K562 (cell line): ENCODE measurements around the gene SH3BP2. TPM values are rescaled to one million over a fixed set of nuclear protein-coding genes. Genes with fewer than 3 reads are reported as not detected.
A peak's percentile ranks its signal among the peaks of the same experiment; 100 is the strongest.

Experiments
- ATAC-seq: fragments of 200-7000 bp; cut with Tn5 transposase; 3 replicates; pipeline ENCODE4 v1.9.1; 2020; ENCODE audit warnings: moderate library complexity
- BruUV-seq: library from RNA; stranded (reverse); fragments of 400-500 nt; replicated peaks from 2 replicates; lab custom pipeline; 2021; lab: Mats Ljungman, UMichigan
- CTCF ChIA-PET: fragments of 300-600 bp; formaldehyde crosslinking; extraction: SDS; loops from one replicate; lab custom pipeline; 2021; ENCODE audit warnings: low intra/inter-chr PET ratio; lab: Yijun Ruan, JAX
- POLR2A ChIA-PET: fragments of 300-600, 350-650 bp; sonication (Branson Sonifier 250); formaldehyde crosslinking; extraction: SDS; loops from one replicate; lab custom pipeline; 2021; ENCODE audit warnings: antibody characterized with exemption, inconsistent platforms; lab: Yijun Ruan, JAX
- DNase-seq, 4 experiments: peaks; one replicate each; pipeline versions ENCODE4 v3.0.0 to v3.0.0-alpha.2; 2011 to 2018; ENCODE audit warnings: low spot score in 3 of 4, mixed read lengths in 3 of 4; ENCODE audit errors: extremely low read depth in 1 of 4
- FAIRE-seq: peaks from 2 replicates; lab custom pipeline; 2011; peaks lifted over from hg19 to GRCh38; lab: Jason Lieb, UNC
- H2AFZ ChIP-seq: 2 replicates; pipeline ENCODE4 v1.6.0; 2011; ENCODE audit warnings: low read depth, low read length, control low read depth, inconsistent platforms
- H3K27ac ChIP-seq: fragments of 200-600 bp; 3 replicates; pipeline ENCODE4 v1.8.0; 2011; ENCODE audit warnings: low read depth, mild to moderate bottlenecking, control low read depth, inconsistent platforms, low read length, moderate library complexity, mixed read lengths; ENCODE audit errors: extremely low read depth
- H3K27me3 ChIP-seq, 2 experiments: fragments of 300-600 bp in 1 of 2; 2 replicates in 1 of 2; 3 replicates in 1 of 2; pipeline versions ENCODE4 v1.6.0 to v1.8.0; 2011; ENCODE audit warnings: inconsistent platforms in 2 of 2, low read length in 2 of 2, mild to moderate bottlenecking in 1 of 2, mixed read lengths in 1 of 2, moderate library complexity in 1 of 2; ENCODE audit not compliant: control insufficient read depth in 2 of 2, insufficient read depth in 2 of 2
- H3K36me3 ChIP-seq: fragments of 300-600 bp; 3 replicates; pipeline ENCODE4 v1.8.0; 2011; ENCODE audit warnings: mild to moderate bottlenecking, low read length, inconsistent platforms; ENCODE audit not compliant: control insufficient read depth, insufficient read depth
- H3K4me1 ChIP-seq, 2 experiments: fragments of 200-600 bp in 1 of 2; replicated peaks in 1 of 2; 2 replicates in 1 of 2; 3 replicates in 1 of 2; pipeline versions ENCODE4 v1.5.1 to v1.8.0; 2011; ENCODE audit warnings: inconsistent platforms in 2 of 2, low read length in 2 of 2, mild to moderate bottlenecking in 1 of 2, mixed read lengths in 1 of 2, moderate library complexity in 1 of 2; ENCODE audit not compliant: control insufficient read depth in 2 of 2, insufficient read depth in 2 of 2
- H3K4me2 ChIP-seq: 2 replicates; pipeline ENCODE4 v1.6.1; 2011; ENCODE audit warnings: low read length, control low read depth, inconsistent platforms, mixed read lengths; ENCODE audit not compliant: insufficient read depth
- H3K4me3 ChIP-seq: fragments of 200-600 bp; sonication (generic), shearing (Covaris generic); 2 replicates; pipeline ENCODE4 v1.5.1; 2016; ENCODE audit warnings: control low read depth, inconsistent platforms
- H3K79me2 ChIP-seq: fragments of 200-600 bp; 3 replicates; pipeline ENCODE4 v1.8.0; 2011; ENCODE audit warnings: low read length, inconsistent platforms; ENCODE audit not compliant: control insufficient read depth, insufficient read depth
- H3K9ac ChIP-seq, 2 experiments: 2 replicates each; pipeline versions ENCODE4 v1.6.0 to v1.6.1; 2011; ENCODE audit warnings: low read depth in 2 of 2, low read length in 2 of 2, control low read depth in 1 of 2, inconsistent platforms in 1 of 2, mild to moderate bottlenecking in 1 of 2, mixed read lengths in 1 of 2; ENCODE audit not compliant: insufficient read depth in 1 of 2
- H3K9me1 ChIP-seq: one replicate; pipeline ENCODE4 v1.6.0; 2011; ENCODE audit warnings: inconsistent platforms, mild to moderate bottlenecking, low read length, moderate library complexity; ENCODE audit not compliant: control insufficient read depth, insufficient read depth
- H3K9me3 ChIP-seq: replicated peaks from 2 replicates; pipeline ENCODE4 v1.5.1; 2011; ENCODE audit warnings: low read depth, low read length, inconsistent platforms; ENCODE audit not compliant: control insufficient read depth, insufficient read depth
- H4K20me1 ChIP-seq: replicated peaks from 2 replicates; pipeline ENCODE4 v1.6.1; 2011; ENCODE audit warnings: low read length, inconsistent platforms, mixed read lengths; ENCODE audit not compliant: control insufficient read depth, insufficient read depth
- CAMTA2 ChIP-seq: fragments of 250-450 bp; sonication (Bioruptor Pico); conservative IDR thresholded peaks from 2 replicates; pipeline ENCODE4 v1.5.1; 2022
- EHMT2 ChIP-seq: fragments of 450-650 bp; IDR thresholded peaks from 2 replicates; pipeline ENCODE4 v1.6.1; 2018; ENCODE audit warnings: antibody characterized with exemption
- HBP1 ChIP-seq: fragments of 450-650 bp; formaldehyde crosslinking; IDR thresholded peaks from 2 replicates; pipeline ENCODE4 v1.4.0; 2022; ENCODE audit warnings: missing genetic modification characterization
- PHB ChIP-seq: fragments of 250-450 bp; sonication (Bioruptor Pico); IDR thresholded peaks from 2 replicates; pipeline ENCODE4 v1.5.0; 2021
- POLR2H ChIP-seq: IDR thresholded peaks from 2 replicates; pipeline ENCODE4 v1.6.1; 2016; ENCODE audit warnings: missing genetic modification characterization, low read depth, mild to moderate bottlenecking, control low read depth, missing compliant biosample characterization, moderate library complexity
- YY1 ChIP-seq, 3 experiments: IDR thresholded peaks; 2 replicates each; pipeline ENCODE4 v1.6.1; 2011; ENCODE audit warnings: low read length in 2 of 3, mild to moderate bottlenecking in 2 of 3, moderate library complexity in 2 of 3, borderline replicate concordance in 1 of 3, control low read depth in 1 of 3, low read depth in 1 of 3; ENCODE audit not compliant: insufficient read depth in 3 of 3, insufficient replicate concordance in 2 of 3, control insufficient read depth in 1 of 3, insufficient read length in 1 of 3; ENCODE audit errors: extremely low read depth in 1 of 3
- ZFX ChIP-seq: sonication (generic); formaldehyde crosslinking; IDR thresholded peaks from 2 replicates; pipeline ENCODE4 v1.8.0; 2022; ENCODE audit warnings: mild to moderate bottlenecking, missing genetic modification reagents, moderate library complexity
- WGBS: fragments of 100-300 bp; shearing (Covaris generic); methylation state at CpG from one replicate; pipeline ENCODE4 v1.1.6; 2016; ENCODE audit warnings: low coverage, mixed read lengths; ENCODE audit not compliant: insufficient coverage; ENCODE audit errors: missing lambda C conversion rate; 5-methylcytosine and 5-hydroxymethylcytosine counted together
- in situ Hi-C: fragments of 300-500 bp; cut with MboI; formaldehyde crosslinking; loops from 4 replicates; pipeline ENCODE4 v1.15.0; 2018; ENCODE audit warnings: inconsistent platforms, mixed read lengths
- intact Hi-C: fragments of 100-400 bp; cut with micrococcal nuclease; formaldehyde crosslinking; loops from 2 replicates; pipeline ENCODE4 v1.14.2; 2022
- polyA plus RNA-seq, 8 experiments: library from polyadenylated mRNA; depleted of rRNA in 4 of 8; stranded (reverse) in 5 of 8; unstranded in 3 of 8; fragments of >200 nt; fragmentation: Nextera tagmentation in 2 of 8; fragmentation: Illumina TruSeq in 1 of 8; extraction: Ambion mirVana in 2 of 8; extraction: Trizol in 1 of 8; gene quantifications; 2 replicates each; pipeline versions ENCODE4 v1.2.1 to v1.2.3, GENCODE V29; 2011 to 2014; ENCODE audit warnings: inconsistent platforms in 1 of 8, missing spikeins in 1 of 8
- total RNA-seq, 7 experiments: library from RNA; depleted of rRNA in 6 of 7; stranded (reverse); fragments of >200 nt in 6 of 7; fragmentation: Illumina TruSeq in 2 of 7; extraction: Trizol in 2 of 7; gene quantifications; 2 replicates each; pipeline versions ENCODE4 v1.2.1 to v1.2.3, GENCODE V29; 2011 to 2021; ENCODE audit warnings: low replicate concordance in 1 of 7
- TF ChIP-seq, protein P1 (sequence below): fragments of 250-450 bp; sonication (Bioruptor Pico); IDR thresholded peaks from 2 replicates; pipeline ENCODE4 v1.5.0; 2022; ENCODE audit warnings: mild to moderate bottlenecking
- TF ChIP-seq, protein P2 (sequence below): fragments of 200-800 bp; sonication (Bioruptor generic); IDR thresholded peaks from 2 replicates; pipeline ENCODE4 v1.6.1; 2017; ENCODE audit warnings: missing genetic modification characterization, missing compliant biosample characterization

The SH3BP2 gene
- total and polyA plus RNA-seq, 9 of the 15 experiments (the other 6 are each of a cell fraction or from before 2014, with no cell fraction given) = 0.34 to 16.0 (median 5.1) TPM

GRCh38 chr4:2812612-2813354 lies 19.9 kb downstream of the SH3BP2 start:
- H3K27me3 ChIP-seq = no peaks in the 10 kb centered on the region
- POLR2A ChIA-PET = interaction anchor here (1.2 to 1.4 kb wide), 2 partner anchors 9 to 12 kb away, joined by 5 read pairs; no protein-coding TSS in a partner anchor
- H3K4me3 ChIP-seq = no peak overlapping the region
- CTCF ChIA-PET = no interaction called here
- no peak for TF ChIP-seq POLR2H
- no peak for TF ChIP-seq YY1 (IDR thresholded peaks at IDR 0.05; ENCODE audit: borderline replicate concordance in 1 of 3, control insufficient read depth in 1 of 3, extremely low read depth in 1 of 3, insufficient read depth in 3 of 3, insufficient read length in 1 of 3, insufficient replicate concordance in 2 of 3, low read depth in 1 of 3, low read length in 2 of 3)
- 0 out of 2 replicates have a peak, but pooled peaks have one; percentile 18 for TF ChIP-seq ZFX (CRISPR knock-in tag)
- no peak for TF ChIP-seq EHMT2
- TF ChIP-seq HBP1 (CRISPR knock-in tag) = no peak
- TF ChIP-seq, protein P1, sequence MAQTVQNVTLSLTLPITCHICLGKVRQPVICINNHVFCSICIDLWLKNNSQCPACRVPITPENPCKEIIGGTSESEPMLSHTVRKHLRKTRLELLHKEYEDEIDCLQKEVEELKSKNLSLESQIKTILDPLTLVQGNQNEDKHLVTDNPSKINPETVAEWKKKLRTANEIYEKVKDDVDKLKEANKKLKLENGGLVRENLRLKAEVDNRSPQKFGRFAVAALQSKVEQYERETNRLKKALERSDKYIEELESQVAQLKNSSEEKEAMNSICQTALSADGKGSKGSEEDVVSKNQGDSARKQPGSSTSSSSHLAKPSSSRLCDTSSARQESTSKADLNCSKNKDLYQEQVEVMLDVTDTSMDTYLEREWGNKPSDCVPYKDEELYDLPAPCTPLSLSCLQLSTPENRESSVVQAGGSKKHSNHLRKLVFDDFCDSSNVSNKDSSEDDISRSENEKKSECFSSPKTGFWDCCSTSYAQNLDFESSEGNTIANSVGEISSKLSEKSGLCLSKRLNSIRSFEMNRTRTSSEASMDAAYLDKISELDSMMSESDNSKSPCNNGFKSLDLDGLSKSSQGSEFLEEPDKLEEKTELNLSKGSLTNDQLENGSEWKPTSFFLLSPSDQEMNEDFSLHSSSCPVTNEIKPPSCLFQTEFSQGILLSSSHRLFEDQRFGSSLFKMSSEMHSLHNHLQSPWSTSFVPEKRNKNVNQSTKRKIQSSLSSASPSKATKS (CRISPR knock-in tag) = no peak
- no peak for TF ChIP-seq CAMTA2 (CRISPR knock-in tag)
- TF ChIP-seq PHB (CRISPR knock-in tag) = no peak
- TF ChIP-seq, protein P2, sequence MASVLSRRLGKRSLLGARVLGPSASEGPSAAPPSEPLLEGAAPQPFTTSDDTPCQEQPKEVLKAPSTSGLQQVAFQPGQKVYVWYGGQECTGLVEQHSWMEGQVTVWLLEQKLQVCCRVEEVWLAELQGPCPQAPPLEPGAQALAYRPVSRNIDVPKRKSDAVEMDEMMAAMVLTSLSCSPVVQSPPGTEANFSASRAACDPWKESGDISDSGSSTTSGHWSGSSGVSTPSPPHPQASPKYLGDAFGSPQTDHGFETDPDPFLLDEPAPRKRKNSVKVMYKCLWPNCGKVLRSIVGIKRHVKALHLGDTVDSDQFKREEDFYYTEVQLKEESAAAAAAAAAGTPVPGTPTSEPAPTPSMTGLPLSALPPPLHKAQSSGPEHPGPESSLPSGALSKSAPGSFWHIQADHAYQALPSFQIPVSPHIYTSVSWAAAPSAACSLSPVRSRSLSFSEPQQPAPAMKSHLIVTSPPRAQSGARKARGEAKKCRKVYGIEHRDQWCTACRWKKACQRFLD (CRISPR knock-in tag) = no peak
- TF ChIP-seq, all 486 proteins: peak for 1
- Histone ChIP-seq H3K36me3 (no peaks in the 10 kb centered on the region), H3K4me1 (peaks cover 0 to 46% of the 10 kb centered on the region in 2 experiments; a peak in 3 of 5 replicates), H3K9ac (peak overlapping the region in 1 of 2 experiments; percentile 50; a peak in 1 of 4 replicates), H3K27ac (no peak overlapping the region), H3K79me2 (no peaks in the 10 kb centered on the region; the same call in 2 of the 3 replicates), H4K20me1 (0 out of 2 replicates have a peak, but pooled peaks cover 7% of the 10 kb centered on the region), H2AFZ (no peak overlapping the region), H3K9me3 (no peaks in the 10 kb centered on the region), H3K9me1 (peaks cover 5% of the 10 kb centered on the region), H3K4me2 (no peak overlapping the region)
- no TSS peak for BruUV-seq
- no peak for ATAC-seq
- in situ Hi-C loops (no loop called here), intact Hi-C loops (no loop called here)
- DNase-seq = peak in 1 of 4 experiments; percentile 31
- FAIRE-seq = no peak
- 81% methylated on average over 15 of the region's 20 CpGs for WGBS
